RWPE2 (cell line): ENCODE results near the gene GLIPR2.

Source experiments
- ATAC-seq: fragments of 200-7000 bp; cut with Tn5 transposase; 3 replicates; pipeline ENCODE4 v1.9.1; 2021; ENCODE audit warnings: low read depth
- DNase-seq: peaks from one replicate; pipeline ENCODE4 v3.0.0-alpha.2; 2020; ENCODE audit warnings: low spot score
- H3K27ac ChIP-seq: fragments of 450-650 bp; 2 replicates; pipeline ENCODE4 v1.5.1; 2017; ENCODE audit warnings: mild to moderate bottlenecking; ENCODE audit not compliant: poor library complexity, severe bottlenecking
- H3K27me3 ChIP-seq: fragments of 250-450 bp; sonication (Bioruptor Pico); 2 replicates; pipeline ENCODE4 v1.5.1; 2021; ENCODE audit warnings: mild to moderate bottlenecking, moderate library complexity; ENCODE audit not compliant: insufficient read depth, poor library complexity, severe bottlenecking
- H3K36me3 ChIP-seq: fragments of 250-450 bp; sonication (Bioruptor Pico); 2 replicates; pipeline ENCODE4 v1.5.1; 2020; ENCODE audit warnings: low read depth, mild to moderate bottlenecking, moderate library complexity
- H3K4me1 ChIP-seq: fragments of 250-450 bp; sonication (Bioruptor Pico); 2 replicates; pipeline ENCODE4 v1.5.1; 2021; ENCODE audit warnings: mild to moderate bottlenecking, moderate library complexity; ENCODE audit not compliant: insufficient read depth, poor library complexity, severe bottlenecking
- H3K4me3 ChIP-seq: fragments of 250-450 bp; sonication (Bioruptor Pico); 2 replicates; pipeline ENCODE4 v1.5.1; 2021; ENCODE audit warnings: mild to moderate bottlenecking, moderate library complexity; ENCODE audit not compliant: severe bottlenecking
- H3K9me3 ChIP-seq: fragments of 250-450 bp; sonication (Bioruptor Pico); 2 replicates; pipeline ENCODE4 v1.5.1; 2021; ENCODE audit warnings: mild to moderate bottlenecking, moderate library complexity; ENCODE audit not compliant: severe bottlenecking
- CTCF ChIP-seq: fragments of 450-650 bp; IDR thresholded peaks from one replicate; pipeline ENCODE4 v1.5.1; 2017; ENCODE audit warnings: mild to moderate bottlenecking, moderate library complexity; ENCODE audit not compliant: poor library complexity, severe bottlenecking

Gene GLIPR2

GRCh38 chr9:36132086-36132485 lies 4.4 kb upstream of the GLIPR2 start:
- no peak for DNase-seq
- no peak for TF ChIP-seq CTCF
- H3K4me1 ChIP-seq, result peaks cover 5% of the 10 kb centered on the region
- no peak overlapping the region for H3K4me3 ChIP-seq
- no peaks in the 10 kb centered on the region for H3K36me3 ChIP-seq
- ATAC-seq, result no peak
- H3K27me3 ChIP-seq, result no peaks in the 10 kb centered on the region
- H3K9me3 ChIP-seq, result no peaks in the 10 kb centered on the region
- no peak overlapping the region for H3K27ac ChIP-seq

- Histone ChIP-seq H3K27me3 (no peaks in the 10 kb centered on the region), H3K36me3 (no peaks in the 10 kb centered on the region), H3K9me3 (no peaks in the 10 kb centered on the region), H3K4me3 (no peak overlapping the region), H3K27ac (no peak overlapping the region), H3K4me1 (peaks cover 5% of the 10 kb centered on the region)
- no peak for TF ChIP-seq CTCF
- DNase-seq (no peak), ATAC-seq (no peak)
These were observed 1.6 kb upstream of the GLIPR2 start for GRCh38 chr9:36134761-36135505.

GRCh38 chr9:36135741-36136271 lies 727 bp upstream of the GLIPR2 start:
- Histone ChIP-seq H3K4me1 (peaks cover 5% of the 10 kb centered on the region), H3K27ac (no peak overlapping the region), H3K36me3 (no peaks in the 10 kb centered on the region), H3K4me3 (peak overlapping the region; percentile 45), H3K27me3 (no peaks in the 10 kb centered on the region), H3K9me3 (no peaks in the 10 kb centered on the region)
- ATAC-seq (no peak), DNase-seq (no peak)
- TF ChIP-seq CTCF, result no peak

- DNase-seq, result no peak
These were observed 410 bp downstream of the GLIPR2 start for GRCh38 chr9:36136894-36137391.

More at GRCh38 chr9:36136894-36137391, 410 bp downstream of the GLIPR2 start:
- Histone ChIP-seq H3K36me3 (no peaks in the 10 kb centered on the region), H3K4me1 (peaks cover 5% of the 10 kb centered on the region), H3K27me3 (no peaks in the 10 kb centered on the region), H3K4me3 (peak overlapping the region; percentile 45), H3K9me3 (no peaks in the 10 kb centered on the region), H3K27ac (no peak overlapping the region)
- TF ChIP-seq CTCF, result no peak
- ATAC-seq, result peak; percentile 34; the same call in 2 of the 3 replicates
